HG03045 (cell line): Measurements from ENCODE around the gene USP3.

Experiments used
- ATAC-seq: cut with Tn5 transposase; IDR thresholded peaks from one replicate; pipeline ENCODE4 v1.9.1; 2021; ENCODE audit warnings: mild to moderate bottlenecking, moderate library complexity; ENCODE audit not compliant: unreplicated experiment

USP3 gene

GRCh38 chr15:63504247-63504978 lies at the start of gene USP3:
USP3 (plus strand) TSS chr15:63504593; CDS start chr15:63504740, 147 bp downstream.
- ATAC-seq, result peak; percentile 54

- ATAC-seq, result no peak
These were observed 48.1 kb upstream of the USP3 start for GRCh38 chr15:63456258-63456657.

GRCh38 chr15:63457379-63457778 lies 47.0 kb upstream of the USP3 start:
- ATAC-seq, result no peak

GRCh38 chr15:63458026-63458425 lies 46.4 kb upstream of the USP3 start:
- ATAC-seq, result no peak

- no peak for ATAC-seq
These were observed 45.5 kb upstream of the USP3 start for GRCh38 chr15:63458794-63459395.

GRCh38 chr15:63460210-63461155 lies 43.9 kb upstream of the USP3 start:
- no peak for ATAC-seq

- no peak for ATAC-seq
These were observed 43.0 kb upstream of the USP3 start for GRCh38 chr15:63461230-63461985.

- no peak for ATAC-seq
These were observed 42.3 kb upstream of the USP3 start for GRCh38 chr15:63462088-63462487.

- ATAC-seq, result no peak
These were observed 41.4 kb upstream of the USP3 start for GRCh38 chr15:63463036-63463435.

GRCh38 chr15:63463793-63464192 lies 40.6 kb upstream of the USP3 start:
- no peak for ATAC-seq

GRCh38 chr15:63465104-63465503 lies 39.3 kb upstream of the USP3 start:
- no peak for ATAC-seq

- ATAC-seq, result peak; percentile 55
These were observed 37.8 kb upstream of the USP3 start for GRCh38 chr15:63466378-63467192.

- no peak for ATAC-seq
These were observed 35.2 kb upstream of the USP3 start for GRCh38 chr15:63469190-63469589.

- ATAC-seq, result no peak
These were observed 34.4 kb upstream of the USP3 start for GRCh38 chr15:63469984-63470383.

GRCh38 chr15:63473007-63473748 lies 31.2 kb upstream of the USP3 start:
- ATAC-seq, result no peak

- ATAC-seq, result peak; percentile 3
These were observed 30.7 kb upstream of the USP3 start for GRCh38 chr15:63473749-63473998.

GRCh38 chr15:63473999-63474809 lies 30.2 kb upstream of the USP3 start:
- peak; percentile 55 for ATAC-seq

- ATAC-seq, result peak; percentile 61
These were observed 29.5 kb upstream of the USP3 start for GRCh38 chr15:63474810-63475316.
